ENCODE data around the gene GH1. TPM values are rescaled to one million over a fixed set of nuclear protein-coding genes. Genes with fewer than 3 reads are reported as not detected.

Gene GH1
- total RNA-seq, 1 experiment from 2014 or later = not detected

DNA sequence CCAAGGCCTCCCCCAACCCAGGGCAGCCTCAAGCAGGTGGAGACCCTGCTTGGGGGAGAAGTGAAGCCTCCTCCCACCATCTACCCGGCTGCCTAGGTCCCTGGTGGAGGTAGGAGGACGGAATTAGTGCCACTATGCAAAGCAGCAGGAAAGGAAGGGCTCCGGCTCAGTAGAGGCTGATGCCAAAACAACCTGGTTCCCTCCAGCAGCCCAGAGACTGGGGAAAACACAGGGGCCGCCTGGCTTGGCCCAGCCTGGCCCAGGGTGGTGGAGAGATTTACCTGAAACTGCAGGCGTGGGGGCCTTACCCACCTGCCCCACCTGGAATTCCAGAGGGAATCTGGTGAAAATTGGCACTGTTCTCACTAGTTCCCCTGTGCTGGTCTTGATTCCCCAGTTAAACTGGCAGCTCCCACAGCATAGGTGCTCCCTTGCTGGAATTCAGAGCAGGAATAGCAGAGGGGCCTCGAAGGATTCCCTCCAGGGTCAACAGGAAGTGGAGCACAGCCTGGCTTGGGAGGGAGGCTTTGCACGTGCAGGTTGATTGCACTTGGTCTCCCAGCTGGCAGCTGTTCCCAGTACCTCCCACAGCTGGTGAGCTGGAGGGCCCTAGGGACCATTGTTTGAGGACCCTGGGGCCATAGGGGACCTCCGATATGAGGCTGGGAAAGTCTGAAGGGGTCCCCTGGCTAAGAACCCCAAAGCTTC, 9.0 kb upstream of the GH1 start:
- TF ChIP-seq REST (IDR thresholded peaks at IDR 0.05; ENCODE audit: insufficient read depth in 1 of 2, low read depth in 2 of 2, low read length in 1 of 2) (no peak), SIN3A (IDR thresholded peaks at IDR 0.05; ENCODE audit: borderline replicate concordance, insufficient read depth, low read depth, low read length) (no peak), TCF7L2 (IDR thresholded peaks at IDR 0.05; ENCODE audit: low read depth, low read length) (no peak), POLR2AphosphoS5 (IDR thresholded peaks at IDR 0.05; ENCODE audit: low read depth, low read length) (no peak)
- TF ChIP-seq, protein P1, sequence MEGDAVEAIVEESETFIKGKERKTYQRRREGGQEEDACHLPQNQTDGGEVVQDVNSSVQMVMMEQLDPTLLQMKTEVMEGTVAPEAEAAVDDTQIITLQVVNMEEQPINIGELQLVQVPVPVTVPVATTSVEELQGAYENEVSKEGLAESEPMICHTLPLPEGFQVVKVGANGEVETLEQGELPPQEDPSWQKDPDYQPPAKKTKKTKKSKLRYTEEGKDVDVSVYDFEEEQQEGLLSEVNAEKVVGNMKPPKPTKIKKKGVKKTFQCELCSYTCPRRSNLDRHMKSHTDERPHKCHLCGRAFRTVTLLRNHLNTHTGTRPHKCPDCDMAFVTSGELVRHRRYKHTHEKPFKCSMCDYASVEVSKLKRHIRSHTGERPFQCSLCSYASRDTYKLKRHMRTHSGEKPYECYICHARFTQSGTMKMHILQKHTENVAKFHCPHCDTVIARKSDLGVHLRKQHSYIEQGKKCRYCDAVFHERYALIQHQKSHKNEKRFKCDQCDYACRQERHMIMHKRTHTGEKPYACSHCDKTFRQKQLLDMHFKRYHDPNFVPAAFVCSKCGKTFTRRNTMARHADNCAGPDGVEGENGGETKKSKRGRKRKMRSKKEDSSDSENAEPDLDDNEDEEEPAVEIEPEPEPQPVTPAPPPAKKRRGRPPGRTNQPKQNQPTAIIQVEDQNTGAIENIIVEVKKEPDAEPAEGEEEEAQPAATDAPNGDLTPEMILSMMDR (IDR thresholded peaks at IDR 0.05) = no peak
- Histone ChIP-seq H3K4me3 (ENCODE audit: low read depth in 2 of 2, low read length in 2 of 2) (no peak overlapping the region), H3K27me3 (ENCODE audit: control insufficient read depth, insufficient read depth, low read length) (no peaks in the 10 kb centered on the region), H3K4me1 (ENCODE audit: control insufficient read depth, insufficient read depth, low read length) (no peaks in the 10 kb centered on the region), H3K27ac (ENCODE audit: low read length) (no peak overlapping the region), H3K36me3 (ENCODE audit: control insufficient read depth, insufficient read depth, low read length) (no peaks in the 10 kb centered on the region), H3K9me3 (ENCODE audit: control insufficient read depth, insufficient read depth, low read depth, low read length) (no peaks in the 10 kb centered on the region)
- CTCF ChIA-PET = interaction anchor here (0.6 kb wide), 1 partner anchor 354 kb away, joined by 5 read pairs; no protein-coding TSS in a partner anchor
- ATAC-seq = no peak
- no peak for DNase-seq (ENCODE audit: low read depth, low spot score)
- intact Hi-C loops (cut with micrococcal nuclease; ENCODE audit: unreplicated experiment) (no loop called here), in situ Hi-C loops (cut with HindIII; ENCODE audit: low pct_unique_long_range_greater_than_20kb, low sequenced_read_pairs) (no loop called here)
- no TSS peak for BruUV-seq (replicated peaks)
- POLR2A ChIA-PET = no interaction called here

- H3K9me3 ChIP-seq (ENCODE audit: control insufficient read depth, insufficient read depth, low read depth, low read length) = no peaks in the 10 kb centered on the region
- no peak overlapping the region for H3K27ac ChIP-seq (ENCODE audit: low read length)
- BruUV-seq (replicated peaks) = no TSS peak
- POLR2A ChIA-PET = no interaction called here
- no peaks in the 10 kb centered on the region for H3K27me3 ChIP-seq (ENCODE audit: control insufficient read depth, insufficient read depth, low read length)
- CTCF ChIA-PET = no interaction called here
- intact Hi-C loops (cut with micrococcal nuclease; ENCODE audit: unreplicated experiment) = no loop called here
- H3K36me3 ChIP-seq (ENCODE audit: control insufficient read depth, insufficient read depth, low read length) = no peaks in the 10 kb centered on the region
- no peak overlapping the region for H3K4me3 ChIP-seq (ENCODE audit: low read depth in 2 of 2, low read length in 2 of 2)
- H3K4me1 ChIP-seq (ENCODE audit: control insufficient read depth, insufficient read depth, low read length) = no peaks in the 10 kb centered on the region
- ATAC-seq = no peak
- DNase-seq (ENCODE audit: low read depth, low spot score) = no peak
- TF ChIP-seq TCF7L2 (IDR thresholded peaks at IDR 0.05; ENCODE audit: low read depth, low read length) (no peak), SIN3A (IDR thresholded peaks at IDR 0.05; ENCODE audit: borderline replicate concordance, insufficient read depth, low read depth, low read length) (no peak), REST (IDR thresholded peaks at IDR 0.05; ENCODE audit: insufficient read depth in 1 of 2, low read depth in 2 of 2, low read length in 1 of 2) (no peak), POLR2AphosphoS5 (IDR thresholded peaks at IDR 0.05; ENCODE audit: low read depth, low read length) (no peak)
- TF ChIP-seq, protein P1 (IDR thresholded peaks at IDR 0.05) = no peak
- in situ Hi-C loops (cut with HindIII; ENCODE audit: low pct_unique_long_range_greater_than_20kb, low sequenced_read_pairs) = no loop called here
These were observed 7.5 kb upstream of the GH1 start for GRCh38 chr17:63926164-63926563.

Measured in Panc1 (cell line).